GM13976 (cell line): ENCODE data around the gene GMPPB.

ENCODE experiments used
- DNase-seq: peaks from one replicate; pipeline ENCODE4 v3.0.0; 2012; ENCODE audit warnings: low spot score
- CTCF ChIP-seq: IDR thresholded peaks from 2 replicates; pipeline ENCODE4 v1.5.1; 2012; ENCODE audit warnings: borderline replicate concordance, mild to moderate bottlenecking; ENCODE audit not compliant: insufficient read depth; ENCODE audit errors: extremely low read depth, missing control alignments, control extremely low read depth
- in situ Hi-C: fragments of 300-500 bp; cut with MboI; formaldehyde crosslinking; loops from one replicate; pipeline ENCODE4 v1.12.0; 2022; ENCODE audit warnings: low sequenced_read_pairs, mixed read lengths, inconsistent platforms; ENCODE audit not compliant: unreplicated experiment

The GMPPB gene

GRCh38 chr3:49714728-49715550 is 8.8 kb downstream of the GMPPB start:
- no peak for TF ChIP-seq CTCF
- in situ Hi-C loops, result no loop called here
- DNase-seq, result no peak

DNA sequence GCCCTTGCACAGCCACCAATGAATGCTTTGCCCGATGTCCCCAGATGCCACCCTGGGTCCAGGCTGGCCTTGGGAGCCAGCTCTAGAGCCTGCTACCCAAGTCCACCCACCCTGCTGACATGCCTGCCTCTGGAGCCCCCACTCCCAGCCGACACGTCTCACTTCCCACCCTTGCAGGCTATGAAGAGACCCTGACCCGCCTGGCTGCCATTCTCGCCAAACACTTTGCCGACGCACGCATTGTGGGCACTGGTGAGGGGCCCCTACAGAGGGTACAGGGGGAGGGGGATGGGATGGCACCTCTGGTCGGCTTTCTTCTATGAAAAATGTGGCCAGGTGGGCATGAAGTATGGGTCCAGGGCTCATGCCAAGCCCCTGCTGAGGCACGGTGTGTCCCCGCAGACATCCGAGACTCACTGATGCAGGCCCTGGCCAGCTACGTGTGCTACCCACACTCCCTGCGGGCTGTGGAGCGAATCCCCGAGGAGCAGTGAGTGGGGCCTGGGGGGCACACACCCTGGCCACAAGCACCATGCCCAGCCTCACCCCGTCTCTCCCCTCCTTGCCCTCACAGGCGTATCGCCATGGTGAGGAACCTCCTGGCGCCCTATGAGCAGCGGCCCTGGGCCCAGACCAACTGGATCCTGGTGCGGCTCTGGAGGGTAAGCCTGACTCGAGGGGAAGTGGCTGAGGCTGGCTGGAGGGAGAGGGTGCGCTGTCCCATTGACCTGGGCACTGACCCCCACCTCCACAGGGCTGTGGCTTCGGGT is 10.2 kb downstream of the GMPPB start:
- in situ Hi-C loops, result no loop called here
- DNase-seq, result no peak
- TF ChIP-seq CTCF, result no peak

DNA sequence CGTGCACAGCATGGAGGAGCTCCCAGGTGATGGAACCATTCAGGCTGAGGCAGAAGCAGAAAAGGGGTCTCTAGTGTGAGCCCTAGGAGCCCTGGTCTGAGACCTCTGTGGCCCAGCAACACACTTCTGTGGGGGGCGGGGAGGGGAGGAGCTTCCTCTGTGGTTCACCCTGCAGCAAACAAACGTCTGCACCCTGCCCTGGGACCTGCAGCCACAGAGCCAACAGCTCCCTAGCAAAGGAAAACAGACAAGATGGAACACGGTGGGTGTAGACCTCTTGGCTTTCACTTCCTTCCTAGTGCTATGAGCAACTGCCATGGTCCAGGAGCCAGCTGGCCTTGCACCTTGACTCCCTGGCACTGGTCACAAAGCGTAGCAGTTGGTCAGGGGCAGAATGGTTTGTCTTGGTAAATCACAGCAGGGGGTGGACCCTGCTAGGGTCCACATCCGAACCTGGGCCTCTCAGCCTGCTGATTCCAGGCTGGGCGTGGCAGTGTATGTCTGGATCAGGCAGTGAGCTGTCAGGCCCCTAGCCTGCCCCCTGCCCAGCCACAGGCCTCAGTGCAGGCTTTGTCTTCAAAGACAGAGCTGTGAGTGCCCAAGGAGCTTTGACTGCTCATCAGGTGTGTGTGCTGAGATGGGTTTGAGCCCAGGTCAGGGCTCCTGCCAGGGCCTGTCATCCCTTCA is 11.0 kb downstream of the GMPPB start:
- in situ Hi-C loops, result no loop called here
- TF ChIP-seq CTCF, result no peak
- no peak for DNase-seq

GRCh38 chr3:49712166-49712565 is 11.6 kb downstream of the GMPPB start:
- DNase-seq, result no peak
- in situ Hi-C loops, result no loop called here
- no peak for TF ChIP-seq CTCF

DNA sequence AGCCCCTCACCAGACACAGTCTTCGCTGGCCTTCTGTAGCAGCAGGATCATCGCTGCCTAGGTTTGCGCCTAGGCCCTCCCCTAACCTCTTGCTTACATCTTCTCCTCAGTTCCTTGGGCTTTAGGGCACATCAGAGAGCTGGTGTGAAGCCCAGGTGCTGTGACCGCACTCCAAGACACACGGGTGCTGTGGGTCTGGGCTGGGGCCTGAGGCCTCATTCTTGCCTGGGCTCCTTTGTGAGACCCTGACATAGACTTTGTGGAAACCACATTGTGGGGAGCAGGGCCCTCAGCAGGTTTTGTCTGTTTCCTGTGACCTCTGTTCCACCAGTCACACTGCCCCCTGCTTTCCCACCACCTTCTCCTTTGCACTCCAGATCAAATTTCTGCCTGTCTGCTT is 12.3 kb downstream of the GMPPB start:
- in situ Hi-C loops, result no loop called here
- DNase-seq, result no peak
- no peak for TF ChIP-seq CTCF

GRCh38 chr3:49709852-49710251 is 13.9 kb downstream of the GMPPB start:
- DNase-seq, result no peak
- in situ Hi-C loops, result no loop called here
- TF ChIP-seq CTCF, result no peak
